HTERT RPE-1 (cell line): ENCODE results near the gene GSDME.

Experiments used
- in situ Hi-C: fragments of 300-500 bp; cut with MboI; formaldehyde crosslinking; loops from 4 replicates; pipeline ENCODE4 v1.14.3; 2020; ENCODE audit warnings: low sequenced_read_pairs

GSDME gene

DNA sequence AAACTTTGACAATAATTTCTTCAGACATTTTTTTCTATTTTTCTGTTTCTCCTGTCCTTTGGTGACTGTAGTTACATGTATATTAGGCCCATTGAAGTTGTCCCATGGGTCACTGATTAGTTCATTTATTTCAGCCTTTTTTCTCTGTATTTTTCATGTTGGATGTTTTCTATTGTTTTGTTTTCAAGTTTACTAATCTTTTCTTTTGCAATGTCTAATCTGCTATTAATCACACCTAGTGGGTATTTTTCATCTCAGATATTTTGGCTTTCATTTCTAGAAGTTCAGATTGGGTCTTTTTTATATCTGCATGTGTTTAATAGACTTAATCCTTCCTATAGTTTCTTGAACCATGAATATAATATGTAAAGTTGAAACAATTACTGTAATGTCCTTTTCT is 99.3 kb downstream of the GSDME start:
- in situ Hi-C loops: no loop called here

DNA sequence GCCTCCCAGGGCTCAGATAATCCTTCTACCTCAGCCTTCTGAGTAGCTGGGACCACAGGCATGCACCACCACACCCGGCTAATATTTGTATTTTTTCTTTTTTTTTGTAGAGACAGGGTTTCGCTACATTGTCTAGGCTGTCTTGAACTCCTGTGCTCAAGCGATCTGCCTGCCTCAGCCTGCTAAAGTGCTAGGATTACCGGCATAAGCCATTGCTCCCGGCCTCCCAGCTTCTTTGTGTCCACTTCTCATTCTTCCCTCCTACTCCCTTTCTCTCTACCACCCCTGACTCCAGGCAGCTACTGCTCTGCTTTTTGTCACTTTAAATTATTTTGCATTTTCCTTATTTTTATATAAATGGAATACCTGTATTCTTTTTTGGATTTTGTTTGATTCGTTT is 100.7 kb downstream of the GSDME start:
- in situ Hi-C loops: no loop called here

GRCh38 chr7:24654305-24654704 is 103.0 kb downstream of the GSDME start:
- in situ Hi-C loops: no loop called here

DNA sequence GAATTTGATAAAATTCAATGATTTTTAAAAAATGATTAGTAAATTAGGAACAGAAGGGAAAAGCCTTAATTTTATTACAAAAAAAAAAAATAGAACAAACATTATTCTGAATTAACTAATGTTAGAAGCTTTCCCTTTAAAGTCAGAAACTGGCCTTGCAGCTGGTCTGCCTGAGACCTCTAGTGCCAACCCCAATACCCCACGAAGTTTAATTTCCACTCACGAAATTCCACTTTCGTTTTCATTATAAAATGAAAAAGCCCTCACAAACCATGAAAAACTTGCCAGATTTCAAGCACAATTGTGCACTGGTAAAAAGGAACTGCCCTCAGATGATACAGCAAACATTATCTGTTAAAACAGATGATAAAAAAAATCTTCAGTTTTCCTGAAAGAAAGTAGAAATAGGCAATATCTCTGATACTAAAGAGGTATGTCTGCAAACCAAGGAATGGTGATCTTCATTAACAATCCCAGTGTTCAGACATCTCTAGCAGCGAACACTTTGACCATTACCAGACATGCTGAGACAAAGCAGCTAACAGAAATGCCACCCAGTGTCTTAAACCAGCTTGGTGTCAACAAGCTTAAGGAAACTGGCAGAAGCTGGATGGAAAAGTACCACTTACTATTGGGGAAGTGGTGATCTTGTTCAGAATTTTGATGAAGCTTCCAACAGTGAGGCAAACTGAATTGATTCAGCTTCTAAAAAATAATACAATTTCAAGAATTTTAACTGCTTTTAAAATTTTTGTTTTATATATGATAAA is 103.8 kb downstream of the GSDME start:
- in situ Hi-C loops: no loop called here

DNA sequence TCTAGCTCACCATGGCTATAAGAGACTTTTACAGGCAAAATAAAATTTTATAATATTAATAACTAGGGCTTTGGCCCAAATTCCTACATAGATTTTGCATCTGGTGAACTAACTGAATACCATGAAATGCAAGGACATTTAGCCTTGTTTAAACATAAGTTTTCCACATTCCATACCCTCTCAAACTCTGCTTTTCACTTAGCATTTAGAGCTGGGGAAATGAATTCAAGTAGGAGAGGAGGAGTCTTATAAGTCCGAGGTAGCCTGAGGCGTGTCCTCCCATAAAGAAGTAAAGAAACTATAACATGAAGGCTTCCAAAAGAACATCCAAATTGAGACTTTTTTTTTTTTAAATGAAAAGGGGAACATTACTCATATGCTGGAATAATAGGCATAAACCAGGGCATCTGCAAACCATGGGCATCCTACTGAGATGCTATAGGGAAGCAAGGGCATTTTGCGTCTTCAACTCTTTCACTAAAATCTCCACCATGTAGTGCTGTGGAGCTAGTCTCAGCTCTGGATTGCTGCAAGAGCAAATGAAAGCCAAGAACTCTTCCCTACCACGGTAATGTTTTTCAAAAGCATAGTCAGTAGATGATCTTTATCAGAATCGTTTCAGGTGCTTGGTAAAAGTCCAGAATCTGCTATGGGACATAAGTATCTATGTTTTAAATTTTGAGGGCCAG is 104.9 kb downstream of the GSDME start:
- in situ Hi-C loops: no loop called here
